SJSA1 (cell line): ENCODE results near the gene RNF207. TPM values are rescaled to one million over a fixed set of nuclear protein-coding genes. Genes with fewer than 3 reads are reported as not detected.

Experiments used
- total RNA-seq: library from RNA; depleted of rRNA; stranded (reverse); fragments of >200 nt; shearing (Covaris generic); gene quantifications from 2 replicates; pipeline ENCODE4 v1.2.3, GENCODE V29; 2014; rRNA removed

The RNF207 gene
- total RNA-seq, 1 experiment from 2014 or later, result 27.3 TPM

Other genes with a start within 250 kb of the RNF207 start
- 3.6 and 4.5 TPM in 2 replicates for gene NPHP4, start 213.7 kb upstream of the RNF207 start, total RNA-seq
- gene KCNAB2, start 160.2 kb upstream of the RNF207 start, total RNA-seq, result 3.4 and 3.9 TPM in 2 replicates
- gene CHD5, start 25.8 kb upstream of the RNF207 start, total RNA-seq, result 0.28 and 0.53 TPM in 2 replicates
- 149 and 187 TPM in 2 replicates for gene RPL22, start 6.5 kb upstream of the RNF207 start, total RNA-seq
- gene ICMT, start 29.8 kb downstream of the RNF207 start, total RNA-seq, result 114 and 140 TPM in 2 replicates
- gene HES3, start 38.1 kb downstream of the RNF207 start, total RNA-seq, result not detected in 2 replicates
- gene GPR153, start 55.0 kb downstream of the RNF207 start, total RNA-seq, result 0.32 TPM in 1 of 2 replicates, not detected in the other
- gene ACOT7, start 187.6 kb downstream of the RNF207 start, total RNA-seq, result 33.9 and 36.9 TPM in 2 replicates
- 0.03 TPM in 1 of 2 replicates, not detected in the other for gene HES2, start 213.8 kb downstream of the RNF207 start, total RNA-seq
- not detected in 2 replicates for gene ESPN, start 218.7 kb downstream of the RNF207 start, total RNA-seq